Activated CD4-positive, alpha-beta T cell treated with anti-CD3 and anti-CD28 coated beads, Interleukin-2, amount 10 ng/mL, durations not matched to agents 7 days and 5 days (primary cell): Measurements from ENCODE around the gene ALOX5AP. TPM values are rescaled to one million over a fixed set of nuclear protein-coding genes. Genes with fewer than 3 reads are reported as not detected.
"Not testable (repeated sequence)": the region's sequence is repeated elsewhere in the genome, so short reads cannot be mapped to it uniquely, and the experiment has no call there.

Experiments
- CTCF ChIA-PET: fragments of 350-600 bp; sonication (Branson Sonifier 250); formaldehyde crosslinking; loops from one replicate; lab custom pipeline; 2021; ENCODE audit warnings: antibody characterized with exemption; lab: Charles Lee
- POLR2A ChIA-PET: fragments of 350-600 bp; sonication (Branson Sonifier 250); formaldehyde crosslinking; loops from one replicate; lab custom pipeline; 2021; ENCODE audit warnings: antibody characterized with exemption; lab: Charles Lee
- DNase-seq: peaks from one replicate; pipeline ENCODE4 v3.0.0-alpha.2; 2020
- H3K27ac Mint-ChIP-seq: one replicate; pipeline ENCODE4 v1.8.0; 2021; ENCODE audit warnings: mild to moderate bottlenecking, moderate library complexity, mixed read lengths
- H3K27me3 Mint-ChIP-seq: one replicate; pipeline ENCODE4 v1.8.0; 2021; ENCODE audit warnings: mixed read lengths
- H3K36me3 Mint-ChIP-seq: one replicate; pipeline ENCODE4 v1.8.0; 2021; ENCODE audit warnings: low read depth, mixed read lengths
- H3K4me1 Mint-ChIP-seq: one replicate; pipeline ENCODE4 v1.8.0; 2021; ENCODE audit warnings: mixed read lengths
- H3K4me3 Mint-ChIP-seq: one replicate; pipeline ENCODE4 v1.8.0; 2021; ENCODE audit warnings: mild to moderate bottlenecking, moderate library complexity, mixed read lengths
- H3K9me3 Mint-ChIP-seq: one replicate; pipeline ENCODE4 v1.8.0; 2021; ENCODE audit warnings: mixed read lengths
- total RNA-seq, 2 experiments: library from RNA; stranded (reverse); gene quantifications; one replicate each; pipeline ENCODE4 v1.2.3, GENCODE V29; 2021

Gene ALOX5AP
- total RNA-seq, 2 experiments from 2014 or later: 66.4 to 88.7 TPM

- peak overlapping the region; percentile 10 for H3K27ac Mint-ChIP-seq
- peaks cover 41% of the 10 kb centered on the region for H3K36me3 Mint-ChIP-seq
- H3K4me1 Mint-ChIP-seq: peaks cover 72% of the 10 kb centered on the region
- DNase-seq: no peak
- CTCF ChIA-PET: interaction anchor here (0.5 to 2.6 kb wide), 7 partner anchors 10 to 100 kb away, joined by 3 to 16 read pairs (median 4); no protein-coding TSS in a partner anchor
- H3K4me3 Mint-ChIP-seq: peak overlapping the region; percentile 30
- POLR2A ChIA-PET: no interaction called here
- no peaks in the 10 kb centered on the region for H3K9me3 Mint-ChIP-seq
- no peaks in the 10 kb centered on the region for H3K27me3 Mint-ChIP-seq
Observed at GRCh38 chr13:30743319-30744055, 8.1 kb downstream of the ALOX5AP start.

GRCh38 chr13:30744056-30744680, 8.8 kb downstream of the ALOX5AP start:
- ChIA-PET CTCF (interaction anchor here (0.9 to 2.6 kb wide), 6 partner anchors 10 to 100 kb away, joined by 3 to 16 read pairs (median 4); no protein-coding TSS in a partner anchor), POLR2A (no interaction called here)
- Mint-ChIP-seq H3K4me1 (peaks cover 65% of the 10 kb centered on the region), H3K4me3 (peak overlapping the region; percentile 30), H3K9me3 (no peaks in the 10 kb centered on the region), H3K27ac (peak overlapping the region; percentile 10), H3K27me3 (no peaks in the 10 kb centered on the region), H3K36me3 (peaks cover 47% of the 10 kb centered on the region)
- peak; percentile 91 for DNase-seq

- ChIA-PET POLR2A (no interaction called here), CTCF (interaction anchor here (0.9 to 2.6 kb wide), 5 partner anchors 9 to 101 kb away, joined by 3 to 16 read pairs (median 5); no protein-coding TSS in a partner anchor)
- no peaks in the 10 kb centered on the region for H3K27me3 Mint-ChIP-seq
- peaks cover 53% of the 10 kb centered on the region for H3K36me3 Mint-ChIP-seq
- H3K4me1 Mint-ChIP-seq: peaks cover 60% of the 10 kb centered on the region
- H3K4me3 Mint-ChIP-seq: no peak overlapping the region
- peak overlapping the region; percentile 10 for H3K27ac Mint-ChIP-seq
- no peak for DNase-seq
- no peaks in the 10 kb centered on the region for H3K9me3 Mint-ChIP-seq
Observed at GRCh38 chr13:30744681-30745077, 9.3 kb downstream of the ALOX5AP start.

- peaks cover 55% of the 10 kb centered on the region for H3K4me1 Mint-ChIP-seq
Observed at GRCh38 chr13:30745906-30746686, 10.8 kb downstream of the ALOX5AP start.

GRCh38 chr13:30746791-30747190, 11.4 kb downstream of the ALOX5AP start:
- ChIA-PET CTCF (interaction anchor here (1.0 to 1.9 kb wide), 3 partner anchors 46 to 125 kb away, joined by 3 to 5 read pairs (median 3); no protein-coding TSS in a partner anchor), POLR2A (no interaction called here)
- Mint-ChIP-seq H3K27ac (no peak overlapping the region), H3K4me3 (no peak overlapping the region), H3K36me3 (peaks cover 71% of the 10 kb centered on the region), H3K27me3 (no peaks in the 10 kb centered on the region), H3K9me3 (peaks cover 8% of the 10 kb centered on the region), H3K4me1 (peaks cover 60% of the 10 kb centered on the region)
- DNase-seq: no peak

More at GRCh38 chr13:30745906-30746686, 10.8 kb downstream of the ALOX5AP start:
- ChIA-PET CTCF (interaction anchor here (1.0 to 1.9 kb wide), 3 partner anchors 47 to 124 kb away, joined by 3 to 5 read pairs (median 3); no protein-coding TSS in a partner anchor), POLR2A (no interaction called here)
- Mint-ChIP-seq H3K4me3 (no peak overlapping the region), H3K27ac (no peak overlapping the region), H3K36me3 (peaks cover 64% of the 10 kb centered on the region), H3K27me3 (no peaks in the 10 kb centered on the region), H3K9me3 (peaks cover 8% of the 10 kb centered on the region)
- no peak for DNase-seq

- CTCF ChIA-PET: interaction anchor here (0.8 kb wide), 1 partner anchor 11 kb away, joined by 3 read pairs; no protein-coding TSS in a partner anchor
- POLR2A ChIA-PET, H3K27me3 Mint-ChIP-seq, H3K27ac Mint-ChIP-seq, H3K4me3 Mint-ChIP-seq, H3K9me3 Mint-ChIP-seq, DNase-seq: not testable (repeated sequence)
- Mint-ChIP-seq H3K36me3 (peaks cover 77% of the 10 kb centered on the region), H3K4me1 (peaks cover 63% of the 10 kb centered on the region)
Observed at GRCh38 chr13:30747845-30748244, 12.5 kb downstream of the ALOX5AP start.

- Mint-ChIP-seq H3K36me3 (peaks cover 77% of the 10 kb centered on the region), H3K27me3 (no peaks in the 10 kb centered on the region), H3K4me3 (no peak overlapping the region), H3K4me1 (peaks cover 62% of the 10 kb centered on the region), H3K27ac (no peak overlapping the region), H3K9me3 (peaks cover 8% of the 10 kb centered on the region)
- DNase-seq: no peak
- POLR2A ChIA-PET: no interaction called here
- CTCF ChIA-PET: interaction anchor here (0.8 kb wide), 1 partner anchor 12 kb away, joined by 3 read pairs; no protein-coding TSS in a partner anchor
Observed at GRCh38 chr13:30748717-30749116, 13.4 kb downstream of the ALOX5AP start.

- no peak overlapping the region for H3K27ac Mint-ChIP-seq
- ChIA-PET POLR2A (no interaction called here), CTCF (interaction anchor here (1.2 kb wide), 1 partner anchor 16 kb away, joined by 3 read pairs; no protein-coding TSS in a partner anchor)
- peaks cover 74% of the 10 kb centered on the region for H3K36me3 Mint-ChIP-seq
- H3K27me3 Mint-ChIP-seq: no peaks in the 10 kb centered on the region
- H3K4me1 Mint-ChIP-seq: peaks cover 50% of the 10 kb centered on the region
- H3K4me3 Mint-ChIP-seq: no peak overlapping the region
- DNase-seq: no peak
- peaks cover 8% of the 10 kb centered on the region for H3K9me3 Mint-ChIP-seq
Observed at GRCh38 chr13:30750036-30750435, 14.7 kb downstream of the ALOX5AP start.

GRCh38 chr13:30751183-30751933, 16.0 kb downstream of the ALOX5AP start:
- Mint-ChIP-seq H3K36me3 (peaks cover 61% of the 10 kb centered on the region), H3K27ac (no peak overlapping the region), H3K4me3 (no peak overlapping the region), H3K4me1 (peaks cover 37% of the 10 kb centered on the region), H3K9me3 (peaks cover 8% of the 10 kb centered on the region), H3K27me3 (no peaks in the 10 kb centered on the region)
- ChIA-PET CTCF (interaction anchor here (1.2 kb wide), 1 partner anchor 11 kb away, joined by 3 read pairs; no protein-coding TSS in a partner anchor), POLR2A (no interaction called here)
- no peak for DNase-seq

GRCh38 chr13:30752201-30752797, 17.0 kb downstream of the ALOX5AP start:
- no peak overlapping the region for H3K4me3 Mint-ChIP-seq
- ChIA-PET POLR2A (no interaction called here), CTCF (interaction anchor here (1.2 to 3.5 kb wide), 5 partner anchors 8 to 606 kb away, joined by 3 to 16 read pairs (median 4); no protein-coding TSS in a partner anchor)
- no peak for DNase-seq
- H3K9me3 Mint-ChIP-seq: peaks cover 8% of the 10 kb centered on the region
- no peak overlapping the region for H3K27ac Mint-ChIP-seq
- H3K27me3 Mint-ChIP-seq: no peaks in the 10 kb centered on the region
- peaks cover 57% of the 10 kb centered on the region for H3K36me3 Mint-ChIP-seq
- H3K4me1 Mint-ChIP-seq: peaks cover 33% of the 10 kb centered on the region

GRCh38 chr13:30753030-30753616, 17.8 kb downstream of the ALOX5AP start:
- Mint-ChIP-seq H3K27me3 (no peaks in the 10 kb centered on the region), H3K4me1 (peaks cover 33% of the 10 kb centered on the region), H3K9me3 (peaks cover 8% of the 10 kb centered on the region), H3K27ac (no peak overlapping the region), H3K36me3 (peaks cover 60% of the 10 kb centered on the region), H3K4me3 (no peak overlapping the region)
- CTCF ChIA-PET: interaction anchor here (1.2 to 3.5 kb wide), 6 partner anchors 9 to 606 kb away, joined by 3 to 16 read pairs (median 6); no protein-coding TSS in a partner anchor
- no peak for DNase-seq
- POLR2A ChIA-PET: no interaction called here
